K562 (cell line): Measurements from ENCODE around the gene GRM5. TPM values are rescaled to one million over a fixed set of nuclear protein-coding genes. Genes with fewer than 3 reads are reported as not detected.

ENCODE experiments used
- HNRNPK ChIP-seq: fragments of 200-400 bp; formaldehyde crosslinking; IDR thresholded peaks from one replicate; pipeline ENCODE4 v1.6.1; 2018; ENCODE audit warnings: mild to moderate bottlenecking, low read depth, low read length; ENCODE audit not compliant: poor library complexity, severe bottlenecking
- MAFG ChIP-seq: fragments of 450-650 bp; conservative IDR thresholded peaks from 2 replicates; pipeline ENCODE4 v1.6.1; 2016; ENCODE audit warnings: missing genetic modification characterization, missing compliant biosample characterization
- PATZ1 ChIP-seq: fragments of 250-450 bp; sonication (Bioruptor Pico); IDR thresholded peaks from 2 replicates; pipeline ENCODE4 v1.5.0; 2020; ENCODE audit warnings: mild to moderate bottlenecking, borderline replicate concordance
- TBL1XR1 ChIP-seq, 2 experiments: IDR thresholded peaks; 2 replicates each; pipeline ENCODE4 v1.6.1; 2012; ENCODE audit warnings: improper control_type of control experiment in 2 of 2, low read length in 2 of 2, mild to moderate bottlenecking in 1 of 2
- ZBTB40 ChIP-seq, 2 experiments: fragments of 450-650 bp in 1 of 2; sonication (generic) in 1 of 2; formaldehyde crosslinking in 1 of 2; IDR thresholded peaks; 2 replicates each; pipeline versions ENCODE4 v1.7.1 to v1.9.0; 2016 to 2022; ENCODE audit warnings: inconsistent platforms in 1 of 2, mild to moderate bottlenecking in 1 of 2, missing genetic modification reagents in 1 of 2
- ZNF121 ChIP-seq: sonication (generic); formaldehyde crosslinking; conservative IDR thresholded peaks from 2 replicates; pipeline ENCODE4 v1.8.0; 2022; ENCODE audit warnings: missing genetic modification reagents
- polyA plus RNA-seq, 8 experiments: library from polyadenylated mRNA; depleted of rRNA in 4 of 8; stranded (reverse) in 5 of 8; unstranded in 3 of 8; fragments of >200 nt; fragmentation: Nextera tagmentation in 2 of 8; fragmentation: Illumina TruSeq in 1 of 8; extraction: Ambion mirVana in 2 of 8; extraction: Trizol in 1 of 8; gene quantifications; 2 replicates each; pipeline versions ENCODE4 v1.2.1 to v1.2.3, GENCODE V29; 2011 to 2014; ENCODE audit warnings: inconsistent platforms in 1 of 8, missing spikeins in 1 of 8
- total RNA-seq, 7 experiments: library from RNA; depleted of rRNA in 6 of 7; stranded (reverse); fragments of >200 nt in 6 of 7; fragmentation: Illumina TruSeq in 2 of 7; extraction: Trizol in 2 of 7; gene quantifications; 2 replicates each; pipeline versions ENCODE4 v1.2.1 to v1.2.3, GENCODE V29; 2011 to 2021; ENCODE audit warnings: low replicate concordance in 1 of 7

GRM5 gene
- total and polyA plus RNA-seq, 9 of the 15 experiments (the other 6 are each of a cell fraction or from before 2014, with no cell fraction given), result not detected

GRCh38 chr11:88629496-88629895 lies 436.3 kb downstream of the GRM5 start (continued):
- TF ChIP-seq ZBTB40 (IDR thresholded peaks at IDR 0.05) (no peak), ZBTB40 (CRISPR knock-in tag; IDR thresholded peaks at IDR 0.05) (no peak), MAFG (tag) (no peak), HNRNPK (no peak), PATZ1 (no peak), TBL1XR1 (IDR thresholded peaks at IDR 0.05; ENCODE audit: low read length in 2 of 2) (no peak), ZNF121 (no peak)
